GM21526 (cell line): ENCODE data around the gene NANOGP8.
"Not testable (repeated sequence)": the region's sequence is repeated elsewhere in the genome, so short reads cannot be mapped to it uniquely, and the experiment has no call there.

Experiments used
- ATAC-seq: cut with Tn5 transposase; IDR thresholded peaks from one replicate; pipeline ENCODE4 v1.9.1; 2021; ENCODE audit warnings: moderate library complexity; ENCODE audit not compliant: unreplicated experiment, low FRiP score

NANOGP8 gene

GRCh38 chr15:35085176-35085919 lies at the start of gene NANOGP8:
Gene NANOGP8, minus strand, starts transcription at chr15:35085295. Its CDS starts 185 bp downstream, at chr15:35085110.
- ATAC-seq = not testable (repeated sequence)

- ATAC-seq = no peak
Measured at GRCh38 chr15:35134299-35134698, 49.2 kb upstream of the NANOGP8 start.

- ATAC-seq = no peak
Measured at GRCh38 chr15:35130245-35130644, 45.1 kb upstream of the NANOGP8 start.

GRCh38 chr15:35129361-35129760 lies 44.3 kb upstream of the NANOGP8 start:
- no peak for ATAC-seq

GRCh38 chr15:35127717-35128116 lies 42.6 kb upstream of the NANOGP8 start:
- ATAC-seq = no peak

GRCh38 chr15:35126236-35126635 lies 41.1 kb upstream of the NANOGP8 start:
- no peak for ATAC-seq

GRCh38 chr15:35123743-35124142 lies 38.6 kb upstream of the NANOGP8 start:
- ATAC-seq = no peak

GRCh38 chr15:35121611-35122359 lies 36.7 kb upstream of the NANOGP8 start:
- ATAC-seq = no peak

- no peak for ATAC-seq
Measured at GRCh38 chr15:35120173-35120572, 35.1 kb upstream of the NANOGP8 start.

- ATAC-seq = no peak
Measured at GRCh38 chr15:35118960-35119359, 33.9 kb upstream of the NANOGP8 start.

- no peak for ATAC-seq
Measured at GRCh38 chr15:35117543-35118265, 32.6 kb upstream of the NANOGP8 start.

- no peak for ATAC-seq
Measured at GRCh38 chr15:35115155-35115725, 30.1 kb upstream of the NANOGP8 start.

- ATAC-seq = no peak
Measured at GRCh38 chr15:35112346-35112745, 27.3 kb upstream of the NANOGP8 start.

- ATAC-seq = no peak
Measured at GRCh38 chr15:35111861-35112260, 26.8 kb upstream of the NANOGP8 start.

GRCh38 chr15:35108453-35108852 lies 23.4 kb upstream of the NANOGP8 start:
- ATAC-seq = no peak

GRCh38 chr15:35107561-35107960 lies 22.5 kb upstream of the NANOGP8 start:
- no peak for ATAC-seq

- ATAC-seq = no peak
Measured at GRCh38 chr15:35107122-35107521, 22.0 kb upstream of the NANOGP8 start.

GRCh38 chr15:35104526-35105147 lies 19.5 kb upstream of the NANOGP8 start:
- ATAC-seq = no peak

- ATAC-seq = no peak
Measured at GRCh38 chr15:35102186-35102585, 17.1 kb upstream of the NANOGP8 start.

GRCh38 chr15:35101335-35101734 lies 16.2 kb upstream of the NANOGP8 start:
- no peak for ATAC-seq
